ENCODE results near the gene HOXB3. TPM values are rescaled to one million over a fixed set of nuclear protein-coding genes. Genes with fewer than 3 reads are reported as not detected.
A peak's percentile ranks its signal among the peaks of the same experiment; 100 is the strongest.

HOXB3 gene
- total RNA-seq, 4 donors from 2014 or later, result 10.6 to 30.0 (median 18.0) TPM

GRCh38 chr17:48579760-48580554 lies 10.1 kb downstream of the HOXB3 start:
- Histone ChIP-seq H3K4me3 (no peak overlapping the region), H3K4me1 (peaks cover 0 to 7% of the 10 kb centered on the region in 2 donors), H3K27ac (peak overlapping the region; percentile 73 to 87), H3K9me3 (no peaks in the 10 kb centered on the region), H3K27me3 (peaks cover 0 to 57% of the 10 kb centered on the region in 2 donors), H3K36me3 (no peaks in the 10 kb centered on the region)
- intact Hi-C loops (cut with DNase I; ENCODE audit: low total_unique reads), result no loop called here
- TF ChIP-seq POLR2A (IDR thresholded peaks at IDR 0.05), result no peak
- no peak for TF ChIP-seq CTCF (IDR thresholded peaks at IDR 0.05)
- no peak for DNase-seq

GRCh38 chr17:48579471-48579759 lies 10.6 kb downstream of the HOXB3 start:
- no peak overlapping the region for H3K4me3 ChIP-seq
- intact Hi-C loops (cut with DNase I; ENCODE audit: low total_unique reads), result no loop called here
- no peak for TF ChIP-seq CTCF (IDR thresholded peaks at IDR 0.05)
- TF ChIP-seq POLR2A (IDR thresholded peaks at IDR 0.05), result no peak
- peaks cover 0 to 55% of the 10 kb centered on the region in 2 donors for H3K27me3 ChIP-seq
- no peaks in the 10 kb centered on the region for H3K9me3 ChIP-seq
- DNase-seq, result no peak
- no peaks in the 10 kb centered on the region for H3K36me3 ChIP-seq
- H3K4me1 ChIP-seq, result peaks cover 0 to 4% of the 10 kb centered on the region in 2 donors
- peak overlapping the region in 1 of 2 donors; percentile 87 for H3K27ac ChIP-seq

GRCh38 chr17:48578616-48579470 lies 11.2 kb downstream of the HOXB3 start:
- no peaks in the 10 kb centered on the region for H3K36me3 ChIP-seq
- H3K27me3 ChIP-seq, result peaks cover 0 to 49% of the 10 kb centered on the region in 2 donors
- no peaks in the 10 kb centered on the region for H3K9me3 ChIP-seq
- H3K27ac ChIP-seq, result peak overlapping the region; percentile 68 to 87
- H3K4me3 ChIP-seq, result peak overlapping the region; percentile 29 to 39
- TF ChIP-seq CTCF (IDR thresholded peaks at IDR 0.05), result no peak
- no peak for TF ChIP-seq POLR2A (IDR thresholded peaks at IDR 0.05)
- DNase-seq, result no peak
- peaks cover 0 to 4% of the 10 kb centered on the region in 2 donors for H3K4me1 ChIP-seq
- intact Hi-C loops (cut with DNase I; ENCODE audit: low total_unique reads), result no loop called here

GRCh38 chr17:48577946-48578615 lies 12.0 kb downstream of the HOXB3 start, which contains the start of gene HOXB4:
TSS of gene HOXB4 (minus strand) at chr17:48578350. CDS start at chr17:48578319, 31 bp downstream.
- Histone ChIP-seq H3K36me3 (no peaks in the 10 kb centered on the region), H3K4me3 (peak within 1 kb of the TSS; percentile 29 to 39), H3K27ac (peak within 1 kb of the TSS; percentile 68 to 87), H3K27me3 (peaks cover 0 to 42% of the 10 kb centered on the region in 2 donors), H3K4me1 (peaks cover 0 to 4% of the 10 kb centered on the region in 2 donors), H3K9me3 (no peaks in the 10 kb centered on the region)
- peak; percentile 67 to 68 for DNase-seq
- TF ChIP-seq POLR2A (IDR thresholded peaks at IDR 0.05) (no peak), CTCF (IDR thresholded peaks at IDR 0.05) (no peak)
- intact Hi-C loops (cut with DNase I; ENCODE audit: low total_unique reads), result no loop called here
